GM12874 (cell line): ENCODE data around the gene PHLDA1.

ENCODE experiments used
- TF ChIP-seq, protein P1 (sequence below): IDR thresholded peaks from 2 replicates; pipeline ENCODE4 v1.5.1; 2011; ENCODE audit warnings: low read depth, mild to moderate bottlenecking, control low read depth, low read length, moderate library complexity; ENCODE audit not compliant: insufficient read depth

The PHLDA1 gene

DNA sequence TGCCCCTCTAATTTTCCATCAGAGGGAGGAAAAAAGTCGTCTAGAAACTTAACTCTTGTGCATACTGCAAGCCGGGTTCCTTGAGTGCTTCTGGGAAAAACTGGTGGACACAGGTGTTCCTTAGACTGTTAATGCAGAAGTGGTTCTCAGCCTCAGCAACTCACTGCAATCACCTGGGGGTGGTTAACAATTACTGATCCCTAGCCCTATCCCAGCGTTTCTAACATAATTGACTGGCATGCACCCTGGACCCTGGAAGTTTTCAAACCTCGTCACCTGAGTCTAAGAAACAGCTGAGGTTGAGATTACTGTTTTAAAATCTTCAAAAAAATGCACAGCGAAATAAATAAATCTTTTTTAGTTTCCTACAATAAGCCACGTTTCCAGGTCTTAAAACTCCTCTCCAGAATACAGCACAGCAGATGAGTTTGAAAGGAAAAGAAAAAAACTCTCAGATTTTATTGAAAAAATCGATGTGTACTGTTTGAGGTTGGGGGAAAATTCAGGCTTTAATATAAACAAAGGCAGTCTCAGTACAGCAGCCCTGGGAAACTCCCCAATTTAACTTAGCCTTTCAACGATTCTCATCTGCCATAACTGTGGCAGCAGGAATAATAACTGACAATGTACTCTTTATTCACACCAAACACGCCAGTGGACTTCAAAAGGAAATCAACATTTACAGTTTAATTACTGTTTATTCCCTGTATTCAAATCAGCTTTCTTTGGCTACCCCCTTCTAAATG, 45.4 kb downstream of the PHLDA1 start:
- TF ChIP-seq, protein P1, sequence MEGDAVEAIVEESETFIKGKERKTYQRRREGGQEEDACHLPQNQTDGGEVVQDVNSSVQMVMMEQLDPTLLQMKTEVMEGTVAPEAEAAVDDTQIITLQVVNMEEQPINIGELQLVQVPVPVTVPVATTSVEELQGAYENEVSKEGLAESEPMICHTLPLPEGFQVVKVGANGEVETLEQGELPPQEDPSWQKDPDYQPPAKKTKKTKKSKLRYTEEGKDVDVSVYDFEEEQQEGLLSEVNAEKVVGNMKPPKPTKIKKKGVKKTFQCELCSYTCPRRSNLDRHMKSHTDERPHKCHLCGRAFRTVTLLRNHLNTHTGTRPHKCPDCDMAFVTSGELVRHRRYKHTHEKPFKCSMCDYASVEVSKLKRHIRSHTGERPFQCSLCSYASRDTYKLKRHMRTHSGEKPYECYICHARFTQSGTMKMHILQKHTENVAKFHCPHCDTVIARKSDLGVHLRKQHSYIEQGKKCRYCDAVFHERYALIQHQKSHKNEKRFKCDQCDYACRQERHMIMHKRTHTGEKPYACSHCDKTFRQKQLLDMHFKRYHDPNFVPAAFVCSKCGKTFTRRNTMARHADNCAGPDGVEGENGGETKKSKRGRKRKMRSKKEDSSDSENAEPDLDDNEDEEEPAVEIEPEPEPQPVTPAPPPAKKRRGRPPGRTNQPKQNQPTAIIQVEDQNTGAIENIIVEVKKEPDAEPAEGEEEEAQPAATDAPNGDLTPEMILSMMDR, result no peak

DNA sequence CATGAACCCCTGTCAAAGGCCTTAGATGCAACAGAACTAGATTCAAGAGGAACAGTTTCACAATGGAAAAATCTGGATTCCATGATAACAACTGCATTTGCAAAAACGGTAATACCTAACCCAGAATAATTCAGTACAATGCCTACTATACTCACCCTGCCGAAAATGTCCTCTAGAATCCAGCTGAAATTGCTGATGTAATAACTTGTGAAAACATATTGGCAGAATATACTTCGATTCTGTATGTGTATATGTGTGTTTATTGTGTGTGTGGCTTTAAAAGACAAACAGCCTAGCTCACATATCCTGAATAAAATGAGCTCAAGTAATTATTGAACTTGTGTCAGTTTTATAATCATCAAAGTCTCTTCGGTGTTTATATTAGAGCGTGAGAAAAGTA, 46.0 kb downstream of the PHLDA1 start:
- TF ChIP-seq, protein P1, result no peak

DNA sequence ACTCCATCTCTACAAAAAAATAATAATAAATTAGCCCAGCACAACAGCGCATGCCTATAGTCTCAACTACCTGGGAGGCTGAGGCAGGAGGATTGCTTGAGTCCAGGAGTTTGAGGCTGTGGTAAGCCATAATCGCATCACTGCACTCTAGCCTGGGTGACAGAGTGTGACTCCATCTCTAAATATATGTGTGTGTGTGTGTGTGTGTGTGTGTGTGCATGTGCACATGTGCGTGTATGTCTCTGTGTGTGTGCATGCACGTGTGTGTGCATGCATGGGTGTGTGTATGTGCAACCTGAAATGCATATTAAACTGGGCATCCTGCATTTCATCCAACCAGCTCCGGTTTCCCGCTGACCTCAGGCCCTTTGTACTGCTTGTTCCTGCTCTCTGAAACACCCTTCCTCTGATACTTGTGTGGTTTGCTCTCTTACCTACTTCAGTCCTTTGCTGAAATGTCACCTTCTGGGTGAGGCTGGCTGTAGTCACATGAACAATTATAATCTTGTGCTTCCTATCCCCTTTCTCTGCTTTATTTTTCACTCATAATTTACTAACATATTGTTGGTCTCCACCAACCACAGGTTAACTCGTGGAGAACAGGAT, 46.9 kb downstream of the PHLDA1 start:
- TF ChIP-seq, protein P1, result no peak

DNA sequence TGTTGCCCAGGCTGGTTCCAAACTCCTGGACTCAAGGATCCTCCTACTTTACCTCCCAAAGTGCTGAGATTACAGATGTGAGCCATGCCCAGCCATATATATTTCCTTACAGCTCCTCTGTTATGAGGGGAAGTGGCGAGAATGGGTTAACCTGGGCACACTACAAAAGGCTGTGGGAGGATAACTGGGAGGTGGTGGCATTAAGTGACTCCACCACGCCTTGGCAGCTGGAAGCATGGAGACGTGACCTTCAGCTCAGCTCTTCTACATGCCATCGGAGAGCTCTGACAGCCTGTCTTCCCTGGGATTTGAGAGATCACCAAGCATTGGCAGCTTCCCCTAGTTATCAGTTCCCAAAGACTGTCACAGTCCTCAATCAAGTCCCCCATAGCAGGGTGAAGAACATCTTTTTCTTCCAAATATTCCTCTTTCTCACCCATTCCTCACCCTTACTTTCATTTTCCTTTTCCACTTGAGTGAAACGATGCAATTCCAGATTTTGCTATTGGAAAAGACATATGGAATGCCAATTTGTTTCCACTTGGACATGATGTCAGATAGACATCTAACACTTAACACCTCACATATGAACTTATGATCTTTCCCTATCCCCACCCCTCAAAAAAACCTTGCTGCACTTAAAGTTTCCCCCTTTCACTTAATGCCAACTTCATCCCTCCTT, 48.5 kb downstream of the PHLDA1 start:
- TF ChIP-seq, protein P1, result no peak

DNA sequence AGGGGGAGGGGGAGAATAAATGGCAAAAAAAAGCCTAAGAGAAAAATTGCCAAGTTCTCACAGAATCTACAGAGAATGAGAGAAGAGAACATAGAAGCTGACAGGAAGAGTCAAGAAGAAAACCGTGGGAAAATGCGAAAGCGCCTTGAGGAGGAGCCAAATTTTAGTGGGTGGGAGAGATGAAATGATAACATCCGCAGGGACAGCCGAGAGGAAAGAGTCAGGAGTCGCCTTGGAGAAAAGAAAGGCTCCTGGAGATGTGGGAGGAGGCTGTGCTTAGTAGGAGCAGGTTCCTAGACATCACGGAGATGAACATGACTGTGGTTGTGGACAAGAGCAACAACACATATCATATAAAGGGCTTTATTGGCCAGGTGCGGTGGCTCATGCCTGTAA, 49.4 kb downstream of the PHLDA1 start:
- TF ChIP-seq, protein P1, result no peak

DNA sequence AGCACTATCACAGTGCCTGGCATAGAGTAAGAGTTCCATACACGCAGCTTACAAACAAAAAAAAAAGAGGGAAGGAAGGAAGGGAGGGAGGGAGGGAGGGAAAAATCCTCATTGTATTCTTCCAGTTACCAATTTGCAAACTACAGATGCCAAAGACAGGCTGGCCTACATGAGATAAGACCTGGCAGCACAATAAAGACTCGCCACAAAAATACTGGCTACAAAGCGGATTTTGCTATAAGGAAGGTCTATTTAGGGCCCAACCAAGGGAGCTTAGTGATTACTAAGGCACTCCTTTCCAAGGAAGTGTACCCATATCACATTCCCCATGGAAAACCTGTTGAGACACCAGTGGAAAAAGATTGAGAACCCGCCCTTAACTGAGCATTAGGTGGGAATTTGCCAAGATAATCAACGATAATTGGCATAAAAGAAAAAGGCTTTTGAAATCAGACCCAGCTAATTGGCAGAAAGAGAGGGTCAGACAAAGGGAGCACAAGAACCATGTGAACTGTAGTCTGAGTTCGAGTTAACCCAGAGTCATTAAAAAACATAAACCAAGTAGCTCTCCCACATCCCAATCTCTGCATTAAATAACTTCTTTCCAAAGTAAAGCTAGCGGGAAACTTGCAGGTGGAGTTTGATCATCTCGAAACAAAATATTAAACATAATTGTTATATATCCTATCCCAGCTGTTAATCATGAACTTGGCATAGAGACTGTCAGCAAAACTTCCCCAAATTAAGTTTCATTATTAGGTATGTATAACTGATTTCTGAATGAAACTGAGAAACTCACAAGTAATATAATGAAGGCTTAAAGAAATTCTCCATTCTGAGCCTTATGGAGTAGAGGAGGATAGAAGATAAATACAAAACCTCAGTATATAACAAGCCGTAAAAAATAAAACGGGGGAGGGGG, 50.1 kb downstream of the PHLDA1 start:
- TF ChIP-seq, protein P1, result no peak
